Measurements from ENCODE around the gene CARD14.
A peak's percentile ranks its signal among the peaks of the same experiment; 100 is the strongest.

CARD14 gene

DNA sequence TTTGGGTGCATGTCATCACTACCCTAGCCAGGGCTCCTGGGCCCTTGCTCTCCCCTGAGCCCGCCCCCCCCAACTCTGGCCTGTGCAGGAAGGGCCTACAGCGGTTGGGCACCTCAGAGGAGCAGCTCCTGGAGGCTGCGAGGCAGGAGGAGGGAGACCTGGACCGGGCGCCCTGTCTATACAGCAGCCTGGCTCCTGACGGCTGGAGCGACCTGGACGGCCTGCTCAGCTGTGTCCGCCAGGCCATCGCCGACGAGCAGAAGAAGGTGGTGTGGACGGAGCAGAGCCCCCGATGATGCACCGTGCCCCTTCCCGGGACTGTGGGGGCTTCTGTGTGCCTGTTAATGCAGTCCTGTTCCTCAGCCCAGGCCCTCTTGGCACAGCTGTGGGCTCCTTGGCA is 38.2 kb downstream of the CARD14 start:
- no peak overlapping the region for H2BK120ac ChIP-seq (ENCODE audit: low read depth, low read length)
- no peak overlapping the region for H2BK5ac ChIP-seq (ENCODE audit: low read depth, low read length, poor library complexity, severe bottlenecking)
- no peaks in the 10 kb centered on the region for H3K79me1 ChIP-seq (replicated peaks; ENCODE audit: low read length, poor library complexity, severe bottlenecking)
- H3K4me3 ChIP-seq (ENCODE audit: insufficient read depth in 1 of 2, low read depth in 1 of 2, low read length in 2 of 2) = no peak overlapping the region
- no peak overlapping the region for H3K9ac ChIP-seq (ENCODE audit: low read length)
- H3K27ac ChIP-seq (ENCODE audit: low read length, poor library complexity, severe bottlenecking) = no peak overlapping the region
- H2AFZ ChIP-seq (ENCODE audit: low read depth, low read length) = no peak overlapping the region
- no peaks in the 10 kb centered on the region for H3K27me3 ChIP-seq (ENCODE audit: control insufficient read depth in 1 of 2, insufficient read depth in 1 of 2, low read length in 2 of 2)
- H3K14ac ChIP-seq (ENCODE audit: low read length in 2 of 2) = no peak overlapping the region
- no peak for DNase-seq
- H4K8ac ChIP-seq (ENCODE audit: low read length) = no peak overlapping the region
- H2BK15ac ChIP-seq (ENCODE audit: low read depth, poor library complexity, severe bottlenecking) = no peak overlapping the region
- H3K4ac ChIP-seq (ENCODE audit: low read depth in 1 of 2, low read length in 2 of 2) = no peak overlapping the region
- WGBS = 95% methylated on average over 16 of the region's 16 CpGs
- peaks cover 4% of the 10 kb centered on the region for H3K4me1 ChIP-seq (ENCODE audit: control insufficient read depth, insufficient read depth, low read depth, low read length)
- no peak overlapping the region for H3K23ac ChIP-seq (ENCODE audit: low read length in 2 of 2)
- no peak overlapping the region for H3K4me2 ChIP-seq (ENCODE audit: low read length, poor library complexity, severe bottlenecking)
- H2BK12ac ChIP-seq (ENCODE audit: low read length in 2 of 2) = no peak overlapping the region
- no peak overlapping the region for H2AK5ac ChIP-seq (ENCODE audit: low read length, severe bottlenecking)
- H3K36me3 ChIP-seq (ENCODE audit: control insufficient read depth in 1 of 2, insufficient read depth in 2 of 2, low read depth in 1 of 2, low read length in 2 of 2) = peaks cover 48 to 55% of the 10 kb centered on the region in 2 experiments
- H4K91ac ChIP-seq (ENCODE audit: low read length) = no peak overlapping the region
- H3K9me3 ChIP-seq (ENCODE audit: control insufficient read depth, low read length) = no peaks in the 10 kb centered on the region
- no peak overlapping the region for H3K18ac ChIP-seq (ENCODE audit: low read depth in 1 of 2, low read length in 2 of 2)

DNA sequence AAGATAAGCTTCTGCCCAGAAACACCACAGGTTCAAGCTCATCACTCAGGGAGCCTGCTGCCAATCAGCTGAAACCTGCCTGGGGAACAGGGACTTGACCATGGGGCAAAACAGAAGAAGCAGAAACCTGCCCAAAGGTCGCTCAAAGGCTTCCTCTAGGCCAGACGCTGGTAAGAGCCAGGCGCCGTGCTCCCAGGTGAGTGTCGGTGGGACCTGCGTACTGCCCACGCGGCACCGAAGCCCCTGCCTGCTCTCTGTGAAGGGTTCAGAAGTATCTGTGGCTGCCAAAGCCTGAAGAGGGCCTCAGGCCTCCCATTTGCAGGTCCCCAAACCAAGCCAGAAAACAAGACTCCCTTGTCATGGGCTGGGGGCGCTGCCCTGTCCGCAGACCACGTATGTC is 39.9 kb downstream of the CARD14 start:
- WGBS = 91% methylated on average over 12 of the region's 12 CpGs
- H3K79me1 ChIP-seq (replicated peaks; ENCODE audit: low read length, poor library complexity, severe bottlenecking) = peaks cover 2% of the 10 kb centered on the region
- no peaks in the 10 kb centered on the region for H3K4me1 ChIP-seq (ENCODE audit: control insufficient read depth, insufficient read depth, low read depth, low read length)
- H4K8ac ChIP-seq (ENCODE audit: low read length) = peak overlapping the region; percentile 13
- no peaks in the 10 kb centered on the region for H3K9me3 ChIP-seq (ENCODE audit: control insufficient read depth, low read length)
- no peak overlapping the region for H3K4ac ChIP-seq (ENCODE audit: low read depth in 1 of 2, low read length in 2 of 2)
- H2BK5ac ChIP-seq (ENCODE audit: low read depth, low read length, poor library complexity, severe bottlenecking) = no peak overlapping the region
- no peaks in the 10 kb centered on the region for H3K27me3 ChIP-seq (ENCODE audit: control insufficient read depth in 1 of 2, insufficient read depth in 1 of 2, low read length in 2 of 2)
- no peak overlapping the region for H2AFZ ChIP-seq (ENCODE audit: low read depth, low read length)
- no peak for DNase-seq
- H3K23ac ChIP-seq (ENCODE audit: low read length in 2 of 2) = no peak overlapping the region
- H2AK5ac ChIP-seq (ENCODE audit: low read length, severe bottlenecking) = no peak overlapping the region
- H3K18ac ChIP-seq (ENCODE audit: low read depth in 1 of 2, low read length in 2 of 2) = no peak overlapping the region
- H4K91ac ChIP-seq (ENCODE audit: low read length) = no peak overlapping the region
- no peak overlapping the region for H2BK15ac ChIP-seq (ENCODE audit: low read depth, poor library complexity, severe bottlenecking)
- no peak overlapping the region for H3K27ac ChIP-seq (ENCODE audit: low read length, poor library complexity, severe bottlenecking)
- no peak overlapping the region for H2BK120ac ChIP-seq (ENCODE audit: low read depth, low read length)
- H3K9ac ChIP-seq (ENCODE audit: low read length) = no peak overlapping the region
- H3K36me3 ChIP-seq (ENCODE audit: control insufficient read depth in 1 of 2, insufficient read depth in 2 of 2, low read depth in 1 of 2, low read length in 2 of 2) = peaks cover 65 to 72% of the 10 kb centered on the region in 2 experiments
- H3K4me2 ChIP-seq (ENCODE audit: low read length, poor library complexity, severe bottlenecking) = no peak overlapping the region
- no peak overlapping the region for H2BK12ac ChIP-seq (ENCODE audit: low read length in 2 of 2)
- no peak overlapping the region for H3K14ac ChIP-seq (ENCODE audit: low read length in 2 of 2)
- no peak overlapping the region for H3K4me3 ChIP-seq (ENCODE audit: insufficient read depth in 1 of 2, low read depth in 1 of 2, low read length in 2 of 2)

DNA sequence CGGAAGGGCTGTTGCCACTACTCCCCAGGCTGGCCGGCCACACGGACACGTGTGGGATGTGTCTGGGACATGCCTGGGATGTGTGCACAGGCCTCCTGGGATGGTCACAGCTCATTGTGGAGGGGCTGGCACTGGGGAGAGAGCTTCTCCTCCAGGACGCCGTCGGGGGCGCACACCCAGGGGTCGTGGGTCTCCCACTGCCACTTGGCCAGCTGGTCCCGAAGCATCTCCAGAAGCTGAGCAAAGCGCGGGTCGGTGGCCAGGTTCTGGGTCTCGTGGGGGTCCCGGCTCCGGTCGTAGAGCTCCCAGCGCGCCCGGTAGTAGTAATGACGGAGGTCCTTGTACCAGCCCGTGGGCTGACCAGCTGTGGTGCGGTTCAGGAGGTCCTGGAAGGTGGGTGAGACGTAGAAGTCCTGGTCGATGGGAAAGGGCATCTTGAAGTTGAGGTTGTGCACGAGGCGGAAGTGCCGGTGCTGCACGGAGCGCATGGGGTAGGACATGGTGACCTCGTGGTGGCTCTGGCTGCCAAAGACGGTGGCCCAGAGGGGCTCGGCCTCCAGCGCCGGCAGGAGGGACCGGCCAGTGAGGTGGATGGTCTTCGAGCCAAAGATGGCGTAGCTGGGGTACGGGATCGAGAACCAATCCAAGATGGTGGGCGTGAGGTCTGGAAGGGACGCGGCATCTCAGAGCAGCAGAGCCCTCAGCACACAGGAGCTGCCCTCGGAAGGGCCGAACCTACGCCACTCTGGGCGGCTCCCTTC is 40.7 kb downstream of the CARD14 start:
- Histone ChIP-seq H3K79me1 (replicated peaks; ENCODE audit: low read length, poor library complexity, severe bottlenecking) (peaks cover 4% of the 10 kb centered on the region), H3K4me2 (ENCODE audit: low read length, poor library complexity, severe bottlenecking) (no peak overlapping the region), H3K14ac (ENCODE audit: low read length in 2 of 2) (no peak overlapping the region)

DNA sequence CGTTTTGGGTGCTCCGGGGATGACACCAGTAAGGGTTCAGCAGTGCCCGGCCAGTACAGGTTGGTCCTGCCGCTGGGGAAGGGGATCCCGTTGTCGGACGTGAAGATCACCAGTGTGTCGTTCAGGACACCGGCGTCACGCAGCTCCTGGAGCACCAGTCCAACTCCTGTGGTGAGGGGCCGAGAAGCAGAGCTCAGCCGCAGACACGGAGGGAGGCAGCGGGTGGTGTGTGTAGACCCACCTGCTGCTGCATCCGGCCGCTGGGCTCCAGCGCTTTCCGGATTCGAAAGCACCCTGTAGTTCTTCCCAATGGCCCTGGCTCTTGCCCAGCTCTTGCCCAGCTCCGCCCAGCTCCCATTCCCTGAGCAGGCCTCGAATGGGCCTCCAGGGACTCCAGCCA is 42.3 kb downstream of the CARD14 start:
- Histone ChIP-seq H3K14ac (ENCODE audit: low read length in 2 of 2) (no peak overlapping the region), H3K4me1 (ENCODE audit: control insufficient read depth, insufficient read depth, low read depth, low read length) (peaks cover 1% of the 10 kb centered on the region), H2BK5ac (ENCODE audit: low read depth, low read length, poor library complexity, severe bottlenecking) (no peak overlapping the region), H4K8ac (ENCODE audit: low read length) (no peak overlapping the region), H3K4me3 (ENCODE audit: insufficient read depth in 1 of 2, low read depth in 1 of 2, low read length in 2 of 2) (no peak overlapping the region), H2AFZ (ENCODE audit: low read depth, low read length) (no peak overlapping the region), H2BK15ac (ENCODE audit: low read depth, poor library complexity, severe bottlenecking) (no peak overlapping the region), H3K9ac (ENCODE audit: low read length) (no peak overlapping the region), H3K27me3 (ENCODE audit: control insufficient read depth in 1 of 2, insufficient read depth in 1 of 2, low read length in 2 of 2) (no peaks in the 10 kb centered on the region), H3K9me3 (ENCODE audit: control insufficient read depth, low read length) (no peaks in the 10 kb centered on the region), H2BK120ac (ENCODE audit: low read depth, low read length) (no peak overlapping the region), H3K4me2 (ENCODE audit: low read length, poor library complexity, severe bottlenecking) (no peak overlapping the region), H4K91ac (ENCODE audit: low read length) (no peak overlapping the region), H3K36me3 (ENCODE audit: control insufficient read depth in 1 of 2, insufficient read depth in 2 of 2, low read depth in 1 of 2, low read length in 2 of 2) (peaks cover 85 to 88% of the 10 kb centered on the region in 2 experiments), H3K23ac (ENCODE audit: low read length in 2 of 2) (no peak overlapping the region), H3K18ac (ENCODE audit: low read depth in 1 of 2, low read length in 2 of 2) (no peak overlapping the region), H3K79me1 (replicated peaks; ENCODE audit: low read length, poor library complexity, severe bottlenecking) (peaks cover 11% of the 10 kb centered on the region), H3K27ac (ENCODE audit: low read length, poor library complexity, severe bottlenecking) (no peak overlapping the region), H3K4ac (ENCODE audit: low read depth in 1 of 2, low read length in 2 of 2) (no peak overlapping the region), H2AK5ac (ENCODE audit: low read length, severe bottlenecking) (no peak overlapping the region), H2BK12ac (ENCODE audit: low read length in 2 of 2) (no peak overlapping the region)
- DNase-seq = no peak
- 95% methylated on average over 22 of the region's 22 CpGs for WGBS

More for the DNA sequence above, 40.7 kb downstream of the CARD14 start:
- Histone ChIP-seq H4K8ac (ENCODE audit: low read length) (no peak overlapping the region), H3K9ac (ENCODE audit: low read length) (no peak overlapping the region), H2BK15ac (ENCODE audit: low read depth, poor library complexity, severe bottlenecking) (no peak overlapping the region), H2AK5ac (ENCODE audit: low read length, severe bottlenecking) (no peak overlapping the region), H3K4ac (ENCODE audit: low read depth in 1 of 2, low read length in 2 of 2) (no peak overlapping the region), H3K4me1 (ENCODE audit: control insufficient read depth, insufficient read depth, low read depth, low read length) (no peaks in the 10 kb centered on the region), H2BK5ac (ENCODE audit: low read depth, low read length, poor library complexity, severe bottlenecking) (no peak overlapping the region), H3K23ac (ENCODE audit: low read length in 2 of 2) (no peak overlapping the region), H2AFZ (ENCODE audit: low read depth, low read length) (no peak overlapping the region), H4K91ac (ENCODE audit: low read length) (no peak overlapping the region), H3K27ac (ENCODE audit: low read length, poor library complexity, severe bottlenecking) (no peak overlapping the region), H3K18ac (ENCODE audit: low read depth in 1 of 2, low read length in 2 of 2) (no peak overlapping the region), H3K36me3 (ENCODE audit: control insufficient read depth in 1 of 2, insufficient read depth in 2 of 2, low read depth in 1 of 2, low read length in 2 of 2) (peaks cover 70 to 77% of the 10 kb centered on the region in 2 experiments), H3K27me3 (ENCODE audit: control insufficient read depth in 1 of 2, insufficient read depth in 1 of 2, low read length in 2 of 2) (no peaks in the 10 kb centered on the region), H2BK12ac (ENCODE audit: low read length in 2 of 2) (no peak overlapping the region), H2BK120ac (ENCODE audit: low read depth, low read length) (no peak overlapping the region), H3K9me3 (ENCODE audit: control insufficient read depth, low read length) (no peaks in the 10 kb centered on the region), H3K4me3 (ENCODE audit: insufficient read depth in 1 of 2, low read depth in 1 of 2, low read length in 2 of 2) (no peak overlapping the region)
- WGBS = 96% methylated on average over 47 of the region's 47 CpGs
- no peak for DNase-seq
